ENCODE results near the gene PCBP3.

The PCBP3 gene

GRCh38 chr21:45769294-45769693 is 125.8 kb downstream of the PCBP3 start:
- TF ChIP-seq CTCF (IDR thresholded peaks at IDR 0.05) (no peak), ZFX (IDR thresholded peaks at IDR 0.05; ENCODE audit: borderline replicate concordance) (no peak)
- H3K27ac ChIP-seq = no peak overlapping the region

DNA sequence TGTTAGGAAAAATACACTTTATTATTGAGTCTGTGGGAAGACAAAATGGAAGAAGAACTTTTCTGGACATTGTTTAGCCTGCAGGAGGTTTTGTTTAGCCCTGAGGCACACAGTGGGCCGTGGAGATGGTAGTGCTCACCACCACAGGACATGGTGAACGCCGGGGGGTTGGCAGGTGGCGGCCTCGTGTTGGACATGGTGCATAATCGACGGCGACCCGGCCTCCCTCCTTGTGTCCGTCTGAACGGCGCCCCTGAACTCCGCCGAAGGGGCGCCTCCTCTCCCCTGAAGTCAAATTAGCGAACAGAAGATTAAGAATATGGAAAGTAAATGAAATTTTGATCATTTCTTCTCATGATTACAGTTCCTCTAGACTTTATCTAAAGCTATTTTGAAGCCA is 126.4 kb downstream of the PCBP3 start:
- no peak for TF ChIP-seq CTCF (IDR thresholded peaks at IDR 0.05)
- no peak for TF ChIP-seq ZFX (IDR thresholded peaks at IDR 0.05; ENCODE audit: borderline replicate concordance)
- H3K27ac ChIP-seq = no peak overlapping the region

DNA sequence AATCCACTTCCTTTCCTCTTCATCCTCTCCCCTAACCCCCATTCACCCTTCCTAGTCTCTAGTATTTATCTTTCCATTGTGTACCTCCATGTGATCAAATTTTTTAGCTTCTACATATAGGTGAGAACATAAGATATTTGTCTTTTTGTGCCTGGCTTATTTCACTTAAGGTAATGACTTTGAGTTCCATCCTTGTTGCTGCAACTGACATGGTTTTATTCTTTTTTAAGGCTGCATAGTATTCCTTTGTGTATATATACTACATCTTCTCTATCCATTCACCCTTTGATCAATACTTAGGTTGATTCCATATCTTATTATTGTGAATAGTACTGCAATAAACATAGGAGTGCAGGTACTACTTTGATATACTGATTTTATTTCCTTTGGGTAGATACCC is 128.7 kb downstream of the PCBP3 start:
- no peak overlapping the region for H3K27ac ChIP-seq
- TF ChIP-seq ZFX (IDR thresholded peaks at IDR 0.05; ENCODE audit: borderline replicate concordance) (no peak), CTCF (IDR thresholded peaks at IDR 0.05) (no peak)

DNA sequence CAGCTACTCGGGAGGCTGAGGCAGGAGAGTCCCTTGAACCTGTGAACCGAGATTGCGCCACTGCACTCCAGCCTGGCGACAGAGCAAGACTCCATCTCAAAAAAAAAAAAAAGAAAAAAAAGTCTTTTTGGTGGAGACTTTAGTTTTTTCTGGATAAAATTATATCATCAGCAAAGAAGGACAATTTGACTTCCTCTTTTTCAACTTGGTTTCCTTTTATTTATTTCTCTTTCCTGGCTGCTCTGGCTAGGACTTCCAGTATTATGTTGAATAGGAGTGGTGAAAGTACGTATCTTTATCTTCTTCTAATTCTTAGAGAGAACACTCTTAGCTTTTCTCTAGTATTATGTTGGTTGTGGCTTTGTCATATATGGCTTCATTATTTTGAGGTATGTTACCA is 130.8 kb downstream of the PCBP3 start:
- H3K27ac ChIP-seq = no peak overlapping the region
- TF ChIP-seq ZFX (IDR thresholded peaks at IDR 0.05; ENCODE audit: borderline replicate concordance) = no peak
- TF ChIP-seq CTCF (IDR thresholded peaks at IDR 0.05) = no peak

DNA sequence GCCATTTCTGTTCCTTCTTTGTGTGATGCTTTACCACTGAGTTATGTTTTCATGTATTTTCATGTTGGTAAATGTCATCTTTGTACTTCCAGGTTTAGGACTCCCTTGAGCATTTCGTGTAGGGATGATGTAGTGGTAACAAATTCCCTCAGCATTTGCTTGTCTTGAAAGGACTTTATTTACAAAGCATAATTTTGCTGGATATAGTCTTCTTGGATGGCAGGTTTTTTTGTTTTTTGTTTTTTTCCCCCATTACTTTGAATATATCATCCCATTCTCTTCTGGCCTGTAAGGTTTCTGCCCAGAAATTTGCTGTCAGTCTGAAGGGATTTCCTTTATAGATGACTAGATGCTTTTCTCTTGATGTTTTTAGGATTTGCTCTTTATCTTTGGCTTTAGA is 133.4 kb downstream of the PCBP3 start:
- TF ChIP-seq ZFX (IDR thresholded peaks at IDR 0.05; ENCODE audit: borderline replicate concordance) = no peak
- no peak for TF ChIP-seq CTCF (IDR thresholded peaks at IDR 0.05)
- no peak overlapping the region for H3K27ac ChIP-seq

GRCh38 chr21:45778686-45779085 is 135.2 kb downstream of the PCBP3 start:
- TF ChIP-seq ZFX (IDR thresholded peaks at IDR 0.05; ENCODE audit: borderline replicate concordance) (no peak), CTCF (IDR thresholded peaks at IDR 0.05) (no peak)
- H3K27ac ChIP-seq = no peak overlapping the region

- TF ChIP-seq CTCF (IDR thresholded peaks at IDR 0.05) = no peak
- no peak overlapping the region for H3K27ac ChIP-seq
These were observed 135.7 kb downstream of the PCBP3 start for GRCh38 chr21:45779226-45779625.

All from 22Rv1 (cell line).